NCI-H2227 (cell line): ENCODE measurements around the gene AMBN.

Source experiments
- DNase-seq: peaks from one replicate; lab custom pipeline; 2025; ENCODE audit not compliant: unreplicated experiment; lab: John Stamatoyannopoulos, UW

Gene AMBN

GRCh38 chr4:70591955-70592582, at the start of gene AMBN:
Gene AMBN (plus strand): TSS chr4:70592256. CDS start chr4:70592359, 103 bp downstream.
- no peak for DNase-seq

- no peak for DNase-seq
Measured at GRCh38 chr4:70544279-70544868, 47.7 kb upstream of the AMBN start.

- DNase-seq = no peak
Measured at GRCh38 chr4:70556856-70557255, 35.2 kb upstream of the AMBN start.

- DNase-seq = peak; percentile 15
Measured at GRCh38 chr4:70559211-70559830, 32.7 kb upstream of the AMBN start.

- no peak for DNase-seq
Measured at GRCh38 chr4:70559924-70560323, 32.1 kb upstream of the AMBN start.

GRCh38 chr4:70564033-70564432, 28.0 kb upstream of the AMBN start:
- DNase-seq = no peak

- no peak for DNase-seq
Measured at GRCh38 chr4:70570796-70571195, 21.3 kb upstream of the AMBN start.

- DNase-seq = no peak
Measured at GRCh38 chr4:70571772-70572171, 20.3 kb upstream of the AMBN start.

- no peak for DNase-seq
Measured at GRCh38 chr4:70575964-70576363, 16.1 kb upstream of the AMBN start.

GRCh38 chr4:70577220-70577927, 14.7 kb upstream of the AMBN start:
- DNase-seq = no peak

GRCh38 chr4:70581980-70582379, 10.1 kb upstream of the AMBN start:
- DNase-seq = no peak

- DNase-seq = no peak
Measured at GRCh38 chr4:70583952-70584834, 7.9 kb upstream of the AMBN start.

GRCh38 chr4:70586841-70587240, 5.2 kb upstream of the AMBN start:
- DNase-seq = no peak

GRCh38 chr4:70589785-70590184, 2.3 kb upstream of the AMBN start:
- DNase-seq = no peak

- DNase-seq = no peak
Measured at GRCh38 chr4:70594196-70594595, 2.1 kb downstream of the AMBN start.

- no peak for DNase-seq
Measured at GRCh38 chr4:70600305-70600704, 8.2 kb downstream of the AMBN start.

- DNase-seq = no peak
Measured at GRCh38 chr4:70600977-70601376, 8.9 kb downstream of the AMBN start.

- peak; percentile 26 for DNase-seq
Measured at GRCh38 chr4:70601422-70602039, 9.5 kb downstream of the AMBN start.

- no peak for DNase-seq
Measured at GRCh38 chr4:70603856-70604255, 11.8 kb downstream of the AMBN start.

GRCh38 chr4:70606459-70606858, 14.4 kb downstream of the AMBN start:
- DNase-seq = no peak
